GM23338 (cell line): Measurements from ENCODE around the gene LRRC73.

Source experiments
- CREB1 ChIP-seq: fragments of 250-450 bp; sonication (Bioruptor Pico); IDR thresholded peaks from 2 replicates; pipeline ENCODE4 v1.5.0; 2020; ENCODE audit warnings: low read depth, mild to moderate bottlenecking, moderate library complexity
- CTCF ChIP-seq, 2 experiments: fragments of 200-600 bp in 1 of 2; sonication (generic) in 1 of 2; conservative IDR thresholded peaks; 2 replicates each; pipeline versions ENCODE4 v1.5.1 to v1.6.1; 2016 to 2017; ENCODE audit warnings: antibody characterized with exemption in 2 of 2, low read depth in 2 of 2, mild to moderate bottlenecking in 2 of 2, moderate library complexity in 1 of 2
- EZH2 ChIP-seq: fragments of 200-600 bp; sonication (generic); IDR thresholded peaks from one replicate; pipeline ENCODE4 v1.8.0; 2017; ENCODE audit warnings: antibody characterized with exemption, mild to moderate bottlenecking, low read depth; ENCODE audit not compliant: unreplicated experiment
- EZH2phosphoT487 ChIP-seq: fragments of 200-600 bp; sonication (generic); IDR thresholded peaks from one replicate; pipeline ENCODE4 v1.8.1; 2018; ENCODE audit warnings: antibody characterized with exemption; ENCODE audit not compliant: unreplicated experiment
- POLR2AphosphoS5 ChIP-seq: IDR thresholded peaks from 2 replicates; pipeline ENCODE4 v1.6.1; 2016; ENCODE audit warnings: antibody characterized with exemption, low read depth
- REST ChIP-seq: IDR thresholded peaks from one replicate; pipeline ENCODE4 v1.6.1; 2018; ENCODE audit warnings: antibody characterized with exemption; ENCODE audit not compliant: unreplicated experiment

- no peak for TF ChIP-seq CTCF (conservative IDR thresholded peaks at IDR 0.05; ENCODE audit: low read depth in 2 of 2)
- no peak for TF ChIP-seq EZH2phosphoT487
- TF ChIP-seq EZH2 = no peak
- TF ChIP-seq REST = no peak
- TF ChIP-seq POLR2AphosphoS5 = no peak
- no peak for TF ChIP-seq CREB1 (CRISPR knock-in tag)
Measured at GRCh38 chr6:43461936-43462335, 48.2 kb downstream of the LRRC73 start.
